ENCODE data around the gene GLRX5.

Gene GLRX5

GRCh38 chr14:95493976-95494375, 40.9 kb upstream of the GLRX5 start:
- in situ Hi-C loops (cut with HindIII; ENCODE audit: low pct_unique_long_range_greater_than_20kb, low sequenced_read_pairs), result no loop called here
- no peak for TF ChIP-seq JUND (IDR thresholded peaks at IDR 0.05; ENCODE audit: low read depth)
- no peak for DNase-seq (ENCODE audit: low read depth in 1 of 2, low spot score in 1 of 2)

DNA sequence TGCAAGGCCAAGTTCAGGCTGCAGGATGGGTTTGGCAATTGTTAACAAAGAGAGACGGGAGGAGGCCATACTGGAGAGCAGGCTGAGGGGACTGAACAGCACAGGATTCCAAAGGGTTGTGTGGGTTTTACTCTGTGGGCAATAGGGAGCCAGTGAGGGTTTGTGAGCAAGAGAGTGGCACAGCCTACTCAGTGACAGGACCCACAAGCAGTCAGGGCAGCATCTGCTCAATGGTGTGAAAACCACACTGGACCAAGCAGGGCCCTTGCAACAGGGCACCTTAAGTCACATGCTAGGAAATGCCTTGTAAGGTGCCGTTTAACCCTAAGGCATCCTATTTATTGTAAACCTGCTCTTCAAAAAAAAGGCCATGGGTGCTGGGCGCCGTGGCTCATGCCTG, 40.4 kb upstream of the GLRX5 start:
- in situ Hi-C loops (cut with HindIII; ENCODE audit: low pct_unique_long_range_greater_than_20kb, low sequenced_read_pairs), result no loop called here
- DNase-seq (ENCODE audit: low read depth in 1 of 2, low spot score in 1 of 2), result no peak
- TF ChIP-seq JUND (IDR thresholded peaks at IDR 0.05; ENCODE audit: low read depth), result no peak

DNA sequence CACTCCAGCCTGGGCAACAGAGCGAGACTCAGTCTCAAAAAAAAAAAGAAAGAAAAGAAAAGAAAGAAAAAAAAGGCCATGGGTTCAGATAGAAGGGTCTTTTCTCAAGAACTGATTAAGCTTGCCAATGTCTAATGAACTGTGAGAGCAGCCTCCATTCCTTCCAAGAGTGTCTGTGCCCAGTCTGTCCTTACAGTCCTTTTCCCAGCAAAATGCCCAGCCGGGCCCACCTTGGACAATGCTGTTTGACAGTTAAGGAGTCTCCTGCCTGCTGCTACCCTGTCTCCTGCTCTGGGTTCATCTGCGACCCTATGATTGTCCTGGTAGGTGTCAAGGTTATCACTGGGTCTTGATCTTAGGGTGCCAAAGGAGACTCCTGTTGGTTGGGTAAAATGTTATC, 39.8 kb upstream of the GLRX5 start:
- DNase-seq (ENCODE audit: low read depth in 1 of 2, low spot score in 1 of 2), result no peak
- no peak for TF ChIP-seq JUND (IDR thresholded peaks at IDR 0.05; ENCODE audit: low read depth)
- in situ Hi-C loops (cut with HindIII; ENCODE audit: low pct_unique_long_range_greater_than_20kb, low sequenced_read_pairs), result no loop called here

DNA sequence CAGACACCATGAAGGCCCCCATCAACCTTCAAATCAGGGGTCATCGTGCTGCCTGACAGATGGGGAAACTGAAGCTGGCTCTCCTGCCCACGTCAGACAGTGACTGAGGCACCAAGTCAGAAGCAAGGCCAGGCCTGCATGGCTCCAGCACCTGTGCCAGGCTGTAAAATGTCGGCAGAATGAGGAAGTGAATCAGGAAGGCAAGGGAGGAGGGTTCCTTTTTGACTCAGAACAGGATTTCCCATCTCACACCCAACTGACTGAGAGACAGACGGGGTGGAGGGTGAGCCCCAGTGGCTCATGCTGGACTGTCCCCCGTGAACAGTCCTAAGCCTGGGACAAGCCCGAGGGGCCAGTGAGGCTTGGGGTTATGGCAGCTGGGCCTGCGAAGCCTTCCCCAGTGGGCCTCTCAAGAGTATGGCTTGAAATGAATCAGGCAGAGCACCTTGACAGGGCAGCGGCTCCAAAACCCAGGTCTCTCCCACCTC, 39.3 kb upstream of the GLRX5 start:
- in situ Hi-C loops (cut with HindIII; ENCODE audit: low pct_unique_long_range_greater_than_20kb, low sequenced_read_pairs), result no loop called here
- no peak for DNase-seq (ENCODE audit: low read depth in 1 of 2, low spot score in 1 of 2)
- TF ChIP-seq JUND (IDR thresholded peaks at IDR 0.05; ENCODE audit: low read depth), result no peak

DNA sequence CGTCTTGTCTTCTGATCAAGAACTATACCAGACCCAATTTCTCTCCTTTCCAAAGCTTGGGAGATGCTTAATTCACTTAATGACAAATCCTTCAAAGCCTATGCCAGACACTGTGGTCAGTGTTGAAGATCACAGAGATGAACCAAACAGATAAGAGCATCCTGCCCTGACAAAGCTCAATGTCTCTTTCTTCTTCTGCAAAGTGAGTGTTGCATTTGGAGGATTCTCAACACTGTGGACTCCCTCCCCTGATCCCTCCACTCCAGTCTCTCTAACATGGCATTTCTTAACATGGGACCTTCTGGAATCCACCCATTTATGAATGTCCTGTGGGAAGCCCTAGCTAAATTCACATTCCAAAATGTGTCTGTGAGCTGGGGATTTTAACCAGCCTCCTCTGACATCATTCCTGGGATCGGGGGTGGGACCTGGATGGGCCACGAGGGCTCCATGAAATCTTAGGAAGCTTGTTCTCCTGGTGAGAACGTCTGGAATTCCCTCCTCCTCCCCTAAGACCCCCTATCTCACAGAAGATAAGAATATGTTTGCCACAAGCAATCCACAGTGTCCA, 38.7 kb upstream of the GLRX5 start:
- in situ Hi-C loops (cut with HindIII; ENCODE audit: low pct_unique_long_range_greater_than_20kb, low sequenced_read_pairs), result no loop called here
- no peak for TF ChIP-seq JUND (IDR thresholded peaks at IDR 0.05; ENCODE audit: low read depth)
- DNase-seq (ENCODE audit: low read depth in 1 of 2, low spot score in 1 of 2), result no peak

DNA sequence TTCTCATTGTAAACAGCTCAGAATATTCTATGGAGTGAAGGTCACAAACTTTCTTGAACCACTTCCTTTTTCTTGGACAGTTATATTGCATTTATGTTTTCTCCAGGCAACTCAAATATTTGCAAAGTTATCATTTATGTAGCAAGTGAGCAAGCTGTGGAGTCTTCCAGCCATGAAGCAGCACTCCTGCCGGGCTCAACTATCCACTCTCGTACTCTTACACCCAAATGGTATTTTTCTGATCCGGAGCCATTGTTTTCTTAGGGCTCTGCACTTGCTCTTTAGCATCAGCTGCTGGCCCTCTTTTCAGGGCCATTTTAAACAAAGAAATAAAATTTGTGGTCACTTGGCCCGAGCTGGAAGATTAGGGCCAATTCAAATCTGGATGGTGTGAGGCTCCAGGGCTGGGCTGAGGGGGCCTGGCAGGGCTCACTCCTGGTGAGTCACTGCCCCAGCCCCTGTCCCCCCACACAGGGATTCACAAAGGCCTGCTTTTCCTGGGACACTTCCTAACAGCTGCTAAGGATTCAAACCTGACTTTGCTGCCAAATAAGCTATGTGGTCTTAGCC, 38.1 kb upstream of the GLRX5 start:
- in situ Hi-C loops (cut with HindIII; ENCODE audit: low pct_unique_long_range_greater_than_20kb, low sequenced_read_pairs), result no loop called here
- no peak for TF ChIP-seq JUND (IDR thresholded peaks at IDR 0.05; ENCODE audit: low read depth)
- DNase-seq (ENCODE audit: low read depth in 1 of 2, low spot score in 1 of 2), result no peak

GRCh38 chr14:95497561-95498011, 37.3 kb upstream of the GLRX5 start:
- in situ Hi-C loops (cut with HindIII; ENCODE audit: low pct_unique_long_range_greater_than_20kb, low sequenced_read_pairs), result no loop called here
- no peak for DNase-seq (ENCODE audit: low read depth in 1 of 2, low spot score in 1 of 2)
- TF ChIP-seq JUND (IDR thresholded peaks at IDR 0.05; ENCODE audit: low read depth), result no peak

DNA sequence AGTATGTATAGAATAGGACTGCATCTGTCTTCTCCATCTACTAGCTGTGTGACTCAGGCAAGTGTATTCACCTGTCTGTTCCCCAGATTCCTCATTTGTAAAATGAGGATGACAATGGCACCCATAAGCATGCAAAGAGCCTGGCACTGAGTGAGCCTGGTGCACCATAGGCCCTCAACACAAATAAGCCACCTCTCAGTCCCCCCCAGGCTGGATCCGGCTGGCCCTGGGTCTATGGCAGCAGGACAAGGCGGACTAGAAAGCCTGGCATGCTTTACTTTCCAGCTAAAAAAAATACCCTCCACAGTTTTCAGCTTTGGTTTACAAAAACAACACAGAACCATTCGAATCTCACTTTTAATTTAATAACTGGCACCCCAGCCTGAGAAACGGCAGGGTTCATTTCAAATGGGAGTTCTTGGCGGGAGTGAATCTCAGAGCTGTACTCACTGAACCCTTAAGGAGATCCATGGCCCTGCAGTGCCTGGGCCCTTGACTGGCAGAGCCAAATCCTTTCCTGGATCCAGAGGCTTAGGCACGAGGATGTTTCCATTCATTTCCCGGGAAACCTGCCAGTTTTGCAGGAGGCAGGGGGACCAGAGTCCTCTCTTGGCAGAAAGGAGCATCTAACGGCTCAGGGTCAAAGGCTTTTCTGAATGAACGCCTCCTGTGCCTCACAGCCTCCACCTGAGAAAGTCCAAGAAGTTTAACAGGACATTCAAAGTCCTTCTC, 36.1 kb upstream of the GLRX5 start:
- no peak for TF ChIP-seq JUND (IDR thresholded peaks at IDR 0.05; ENCODE audit: low read depth)
- no peak for DNase-seq (ENCODE audit: low read depth in 1 of 2, low spot score in 1 of 2)

GRCh38 chr14:95499354-95499750, 35.5 kb upstream of the GLRX5 start:
- TF ChIP-seq JUND (IDR thresholded peaks at IDR 0.05; ENCODE audit: low read depth), result no peak
- DNase-seq (ENCODE audit: low read depth in 1 of 2, low spot score in 1 of 2), result no peak
- in situ Hi-C loops (cut with HindIII; ENCODE audit: low pct_unique_long_range_greater_than_20kb, low sequenced_read_pairs), result no loop called here

More for the DNA sequence above, 36.1 kb upstream of the GLRX5 start:
- in situ Hi-C loops (cut with HindIII; ENCODE audit: low pct_unique_long_range_greater_than_20kb, low sequenced_read_pairs), result no loop called here

DNA sequence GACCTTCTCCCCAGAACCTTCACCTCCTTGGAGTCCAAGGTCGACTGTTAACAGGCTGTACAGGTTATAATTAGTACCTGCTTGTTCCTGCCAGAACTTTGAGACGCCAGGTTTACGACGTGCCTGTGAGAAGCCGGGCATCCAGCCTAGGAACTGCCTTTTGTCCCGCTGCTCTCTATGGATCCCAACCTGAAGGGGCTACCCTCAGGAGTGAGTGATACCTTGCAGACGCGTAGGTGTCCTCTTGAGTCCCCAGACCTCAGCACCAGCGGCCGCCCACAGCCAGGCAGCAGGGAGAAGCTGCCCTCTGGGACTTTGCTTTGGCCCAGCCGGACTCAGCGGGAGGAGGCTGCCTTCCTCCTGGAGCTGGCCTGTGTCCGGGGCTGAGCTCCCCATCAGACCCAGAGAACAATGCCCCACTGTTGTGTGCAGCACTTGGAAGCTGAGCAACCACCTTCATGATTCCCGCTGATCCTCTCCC, 34.6 kb upstream of the GLRX5 start:
- no peak for TF ChIP-seq JUND (IDR thresholded peaks at IDR 0.05; ENCODE audit: low read depth)
- in situ Hi-C loops (cut with HindIII; ENCODE audit: low pct_unique_long_range_greater_than_20kb, low sequenced_read_pairs), result no loop called here
- no peak for DNase-seq (ENCODE audit: low read depth in 1 of 2, low spot score in 1 of 2)

GRCh38 chr14:95500772-95501401, 34.0 kb upstream of the GLRX5 start:
- in situ Hi-C loops (cut with HindIII; ENCODE audit: low pct_unique_long_range_greater_than_20kb, low sequenced_read_pairs), result no loop called here
- DNase-seq (ENCODE audit: low read depth in 1 of 2, low spot score in 1 of 2), result no peak
- no peak for TF ChIP-seq JUND (IDR thresholded peaks at IDR 0.05; ENCODE audit: low read depth)

- DNase-seq (ENCODE audit: low read depth in 1 of 2, low spot score in 1 of 2), result no peak
- in situ Hi-C loops (cut with HindIII; ENCODE audit: low pct_unique_long_range_greater_than_20kb, low sequenced_read_pairs), result no loop called here
- no peak for TF ChIP-seq JUND (IDR thresholded peaks at IDR 0.05; ENCODE audit: low read depth)
Measured at GRCh38 chr14:95502381-95502950, 32.4 kb upstream of the GLRX5 start.

All from T47D (cell line).